Measurements from ENCODE around the gene EPOP. TPM values are rescaled to one million over a fixed set of nuclear protein-coding genes. Genes with fewer than 3 reads are reported as not detected.

EPOP gene
- total and polyA plus RNA-seq, 2 of the 13 experiments (the other 11 are each of a cell fraction or from before 2014, with no cell fraction given), result 14.7 to 37.8 TPM

DNA sequence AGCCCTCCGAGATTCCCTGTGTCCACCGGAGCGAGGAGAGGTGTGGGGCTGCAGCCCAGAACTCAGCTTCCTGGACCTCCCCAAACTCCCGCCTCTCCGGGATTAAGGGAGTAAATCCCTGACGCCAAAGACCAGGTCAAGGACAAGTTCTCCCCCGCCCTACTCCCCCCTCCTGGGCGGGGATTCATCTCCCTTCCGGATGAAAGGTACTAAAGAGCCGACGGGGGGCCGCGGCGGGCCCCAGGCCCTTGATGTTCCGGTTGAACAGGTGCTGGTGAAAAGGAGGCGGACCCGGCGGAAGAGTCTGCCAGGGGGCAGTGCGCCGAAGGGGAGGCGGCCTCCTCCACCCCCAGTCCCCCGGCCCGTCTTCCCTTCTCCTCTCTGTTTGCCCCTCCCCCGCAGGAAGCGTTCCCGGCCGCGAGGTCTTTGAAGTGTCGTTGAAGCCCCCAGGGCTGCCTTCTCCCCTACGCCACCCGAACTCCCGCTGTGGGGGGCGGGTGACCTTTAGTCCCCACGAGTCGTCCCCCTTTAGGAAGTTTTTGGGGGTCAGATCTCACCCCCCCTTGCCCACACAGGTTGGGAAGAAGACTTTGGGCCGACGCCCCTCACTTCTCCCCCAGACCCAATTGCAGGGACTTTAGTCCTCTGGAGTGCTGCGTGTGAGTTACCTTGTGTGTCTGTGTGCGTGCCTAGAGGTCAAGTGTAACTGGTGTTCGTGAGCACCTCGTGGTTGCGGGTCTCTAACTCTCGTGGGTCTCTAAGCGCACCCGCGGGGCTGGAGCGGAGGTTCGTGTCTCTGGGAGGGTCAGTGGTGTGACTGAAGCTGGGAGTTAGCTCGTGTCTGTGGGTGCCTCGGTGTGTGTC lies 29.2 kb upstream of the EPOP start (continued):
- TF ChIP-seq, protein P1, sequence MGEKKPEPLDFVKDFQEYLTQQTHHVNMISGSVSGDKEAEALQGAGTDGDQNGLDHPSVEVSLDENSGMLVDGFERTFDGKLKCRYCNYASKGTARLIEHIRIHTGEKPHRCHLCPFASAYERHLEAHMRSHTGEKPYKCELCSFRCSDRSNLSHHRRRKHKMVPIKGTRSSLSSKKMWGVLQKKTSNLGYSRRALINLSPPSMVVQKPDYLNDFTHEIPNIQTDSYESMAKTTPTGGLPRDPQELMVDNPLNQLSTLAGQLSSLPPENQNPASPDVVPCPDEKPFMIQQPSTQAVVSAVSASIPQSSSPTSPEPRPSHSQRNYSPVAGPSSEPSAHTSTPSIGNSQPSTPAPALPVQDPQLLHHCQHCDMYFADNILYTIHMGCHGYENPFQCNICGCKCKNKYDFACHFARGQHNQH (CRISPR knock-in tag; IDR thresholded peaks at IDR 0.05), result peak; percentile 99
- TF ChIP-seq FOXK2 (IDR thresholded peaks at IDR 0.05) (no peak), ZNF367 (CRISPR knock-in tag; IDR thresholded peaks at IDR 0.05; ENCODE audit: borderline replicate concordance) (no peak), ZSCAN21 (CRISPR knock-in tag; IDR thresholded peaks at IDR 0.05; ENCODE audit: borderline replicate concordance) (peak; percentile 20; the same call in 1 of the 2 replicates), NR3C1 (CRISPR knock-in tag; IDR thresholded peaks at IDR 0.05) (no peak), FOXA1 (IDR thresholded peaks at IDR 0.05) (no peak), FOXA1 (CRISPR knock-in tag; IDR thresholded peaks at IDR 0.05) (peak; percentile 71), SNAI1 (CRISPR knock-in tag; IDR thresholded peaks at IDR 0.05; ENCODE audit: borderline replicate concordance) (peak; percentile 99), ZNF768 (CRISPR knock-in tag; IDR thresholded peaks at IDR 0.05) (peak; percentile 61; the same call in 1 of the 2 replicates), ZNF75D (CRISPR knock-in tag; IDR thresholded peaks at IDR 0.05; ENCODE audit: borderline replicate concordance) (peak; percentile 85; the same call in 1 of the 2 replicates), MTF1 (CRISPR knock-in tag; IDR thresholded peaks at IDR 0.05) (no peak; the same call in none of the 2 replicates), ZFP36L2 (CRISPR knock-in tag; IDR thresholded peaks at IDR 0.05) (peak; percentile 84; the same call in 1 of the 2 replicates), NR1H2 (CRISPR knock-in tag; IDR thresholded peaks at IDR 0.05; ENCODE audit: borderline replicate concordance, low read depth) (no peak; the same call in none of the 2 replicates)
- TF ChIP-seq, protein P2, sequence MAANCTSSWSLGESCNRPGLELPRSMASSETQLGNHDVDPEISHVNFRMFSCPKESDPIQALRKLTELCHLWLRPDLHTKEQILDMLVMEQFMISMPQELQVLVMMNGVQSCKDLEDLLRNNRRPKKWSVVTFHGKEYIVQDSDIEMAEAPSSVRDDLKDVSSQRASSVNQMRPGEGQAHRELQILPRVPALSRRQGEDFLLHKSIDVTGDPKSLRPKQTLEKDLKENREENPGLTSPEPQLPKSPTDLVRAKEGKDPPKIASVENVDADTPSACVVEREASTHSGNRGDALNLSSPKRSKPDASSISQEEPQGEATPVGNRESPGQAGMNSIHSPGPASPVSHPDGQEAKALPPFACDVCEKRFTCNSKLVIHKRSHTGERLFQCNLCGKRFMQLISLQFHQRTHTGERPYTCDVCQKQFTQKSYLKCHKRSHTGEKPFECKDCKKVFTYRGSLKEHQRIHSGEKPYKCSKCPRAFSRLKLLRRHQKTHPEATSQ (CRISPR knock-in tag; IDR thresholded peaks at IDR 0.05; ENCODE audit: borderline replicate concordance), result peak; percentile 80
- TF ChIP-seq, protein P3, sequence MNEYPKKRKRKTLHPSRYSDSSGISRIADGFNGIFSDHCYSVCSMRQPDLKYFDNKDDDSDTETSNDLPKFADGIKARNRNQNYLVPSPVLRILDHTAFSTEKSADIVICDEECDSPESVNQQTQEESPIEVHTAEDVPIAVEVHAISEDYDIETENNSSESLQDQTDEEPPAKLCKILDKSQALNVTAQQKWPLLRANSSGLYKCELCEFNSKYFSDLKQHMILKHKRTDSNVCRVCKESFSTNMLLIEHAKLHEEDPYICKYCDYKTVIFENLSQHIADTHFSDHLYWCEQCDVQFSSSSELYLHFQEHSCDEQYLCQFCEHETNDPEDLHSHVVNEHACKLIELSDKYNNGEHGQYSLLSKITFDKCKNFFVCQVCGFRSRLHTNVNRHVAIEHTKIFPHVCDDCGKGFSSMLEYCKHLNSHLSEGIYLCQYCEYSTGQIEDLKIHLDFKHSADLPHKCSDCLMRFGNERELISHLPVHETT (CRISPR knock-in tag; conservative IDR thresholded peaks at IDR 0.05), result peak; percentile 99
- TF ChIP-seq, protein P4, sequence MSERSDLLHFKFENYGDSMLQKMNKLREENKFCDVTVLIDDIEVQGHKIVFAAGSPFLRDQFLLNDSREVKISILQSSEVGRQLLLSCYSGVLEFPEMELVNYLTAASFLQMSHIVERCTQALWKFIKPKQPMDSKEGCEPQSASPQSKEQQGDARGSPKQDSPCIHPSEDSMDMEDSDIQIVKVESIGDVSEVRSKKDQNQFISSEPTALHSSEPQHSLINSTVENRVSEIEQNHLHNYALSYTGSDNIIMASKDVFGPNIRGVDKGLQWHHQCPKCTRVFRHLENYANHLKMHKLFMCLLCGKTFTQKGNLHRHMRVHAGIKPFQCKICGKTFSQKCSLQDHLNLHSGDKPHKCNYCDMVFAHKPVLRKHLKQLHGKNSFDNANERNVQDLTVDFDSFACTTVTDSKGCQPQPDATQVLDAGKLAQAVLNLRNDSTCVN (CRISPR knock-in tag; IDR thresholded peaks at IDR 0.05; ENCODE audit: borderline replicate concordance), result peak; percentile 65; the same call in 1 of the 2 replicates
- TF ChIP-seq, protein P5, sequence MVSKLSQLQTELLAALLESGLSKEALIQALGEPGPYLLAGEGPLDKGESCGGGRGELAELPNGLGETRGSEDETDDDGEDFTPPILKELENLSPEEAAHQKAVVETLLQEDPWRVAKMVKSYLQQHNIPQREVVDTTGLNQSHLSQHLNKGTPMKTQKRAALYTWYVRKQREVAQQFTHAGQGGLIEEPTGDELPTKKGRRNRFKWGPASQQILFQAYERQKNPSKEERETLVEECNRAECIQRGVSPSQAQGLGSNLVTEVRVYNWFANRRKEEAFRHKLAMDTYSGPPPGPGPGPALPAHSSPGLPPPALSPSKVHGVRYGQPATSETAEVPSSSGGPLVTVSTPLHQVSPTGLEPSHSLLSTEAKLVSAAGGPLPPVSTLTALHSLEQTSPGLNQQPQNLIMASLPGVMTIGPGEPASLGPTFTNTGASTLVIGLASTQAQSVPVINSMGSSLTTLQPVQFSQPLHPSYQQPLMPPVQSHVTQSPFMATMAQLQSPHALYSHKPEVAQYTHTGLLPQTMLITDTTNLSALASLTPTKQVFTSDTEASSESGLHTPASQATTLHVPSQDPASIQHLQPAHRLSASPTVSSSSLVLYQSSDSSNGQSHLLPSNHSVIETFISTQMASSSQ (IDR thresholded peaks at IDR 0.05; ENCODE audit: low read depth), result peak; percentile 88; the same call in 1 of the 2 replicates
- TF ChIP-seq, protein P5 (CRISPR knock-in tag; IDR thresholded peaks at IDR 0.05; ENCODE audit: borderline replicate concordance), result peak; percentile 95
